OCI-LY7 (cell line): ENCODE measurements around the gene COL4A2. TPM values are rescaled to one million over a fixed set of nuclear protein-coding genes. Genes with fewer than 3 reads are reported as not detected.

Experiments
- BruUV-seq: library from RNA; stranded (reverse); fragments of 400-500 nt; replicated peaks from 2 replicates; lab custom pipeline; 2021; lab: Mats Ljungman, UMichigan
- CTCF ChIA-PET: fragments of 300-600 bp; sonication (Branson Sonifier 250); formaldehyde crosslinking; loops from one replicate; lab custom pipeline; 2022; ENCODE audit warnings: antibody characterized with exemption; ENCODE audit not compliant: unreplicated experiment; lab: Charles Lee
- POLR2A ChIA-PET: fragments of 300-600 bp; sonication (Branson Sonifier 250); formaldehyde crosslinking; loops from one replicate; lab custom pipeline; 2022; ENCODE audit warnings: antibody characterized with exemption; lab: Charles Lee
- DNase-seq: peaks from one replicate; pipeline ENCODE4 v3.0.0-alpha.2; 2015; ENCODE audit warnings: low spot score
- H2AFZ ChIP-seq: fragments of 200-600 bp; sonication (generic), shearing (Covaris generic); 2 replicates; pipeline ENCODE4 v1.6.1; 2014; ENCODE audit warnings: mild to moderate bottlenecking, antibody characterized with exemption, low read length, moderate library complexity
- H3K27ac ChIP-seq: fragments of 200-600 bp; sonication (generic); 2 replicates; pipeline ENCODE4 v1.5.1; 2014; ENCODE audit warnings: mixed run types, low read depth, mild to moderate bottlenecking, moderate library complexity, low read length, inconsistent platforms; ENCODE audit not compliant: poor library complexity, severe bottlenecking
- H3K36me3 ChIP-seq: fragments of 200-600 bp; sonication (generic); 2 replicates; pipeline ENCODE4 v1.6.1; 2014; ENCODE audit warnings: mild to moderate bottlenecking, antibody characterized with exemption, low read length, moderate library complexity, mixed read lengths; ENCODE audit not compliant: insufficient read depth
- H3K4me1 ChIP-seq: fragments of 200-600 bp; sonication (generic); 2 replicates; pipeline ENCODE4 v1.5.1; 2014; ENCODE audit warnings: mild to moderate bottlenecking, low read length; ENCODE audit not compliant: insufficient read depth, poor library complexity, severe bottlenecking
- H3K4me2 ChIP-seq: fragments of 200-600 bp; sonication (generic); 2 replicates; pipeline ENCODE4 v1.6.1; 2014; ENCODE audit warnings: mild to moderate bottlenecking, low read length
- H3K4me3 ChIP-seq: fragments of 200-600 bp; sonication (generic); 2 replicates; pipeline ENCODE4 v1.5.1; 2014; ENCODE audit warnings: mild to moderate bottlenecking, low read depth, low read length; ENCODE audit not compliant: poor library complexity, severe bottlenecking
- H3K79me2 ChIP-seq: fragments of 200-600 bp; sonication (generic); 2 replicates; pipeline ENCODE4 v1.6.1; 2016; ENCODE audit warnings: low read depth, mild to moderate bottlenecking, low read length, moderate library complexity, mixed read lengths; ENCODE audit not compliant: insufficient read depth
- H3K9me2 ChIP-seq: fragments of 200-600 bp; sonication (generic); 2 replicates; pipeline ENCODE4 v1.6.1; 2016; ENCODE audit warnings: mild to moderate bottlenecking, low read length, mixed read lengths; ENCODE audit not compliant: insufficient read depth
- H3K9me3 ChIP-seq: fragments of 200-600 bp; sonication (generic); 2 replicates; pipeline ENCODE4 v1.6.1; 2014; ENCODE audit warnings: mild to moderate bottlenecking, mixed run types, low read length, mixed read lengths
- H4K20me1 ChIP-seq: fragments of 200-600 bp; sonication (generic); 2 replicates; pipeline ENCODE4 v1.6.1; 2014; ENCODE audit warnings: mild to moderate bottlenecking, antibody characterized with exemption, low read length, moderate library complexity, mixed read lengths; ENCODE audit not compliant: insufficient read depth
- CTCF ChIP-seq: fragments of 200-600 bp; sonication (generic); conservative IDR thresholded peaks from 2 replicates; pipeline ENCODE4 v1.5.1; 2014; ENCODE audit warnings: mild to moderate bottlenecking, antibody characterized with exemption, low read length, moderate library complexity, mixed read lengths
- EZH2phosphoT487 ChIP-seq: fragments of 200-600 bp; sonication (generic); IDR thresholded peaks from 2 replicates; pipeline ENCODE4 v1.6.1; 2018; ENCODE audit warnings: low read depth, borderline replicate concordance, mild to moderate bottlenecking, mixed run types, antibody characterized with exemption, low read length, moderate library complexity, mixed read lengths
- intact Hi-C: fragments of 100-400 bp; cut with micrococcal nuclease; formaldehyde crosslinking; loops from one replicate; pipeline ENCODE4 v1.10.0; 2022; ENCODE audit not compliant: unreplicated experiment
- total RNA-seq, 2 experiments: library from RNA; depleted of rRNA in 1 of 2; stranded (reverse); fragments of >200 nt in 1 of 2; shearing (Covaris generic) in 1 of 2; gene quantifications; 2 replicates each; pipeline ENCODE4 v1.2.3, GENCODE V29; 2014 to 2022

Gene COL4A2
- total RNA-seq, 2 experiments from 2014 or later: 0.34 TPM; not detected in 1

GRCh38 chr13:110350509-110350908 is 43.4 kb downstream of the COL4A2 start:
- intact Hi-C loops: no loop called here
- no peaks in the 10 kb centered on the region for H4K20me1 ChIP-seq
- no peaks in the 10 kb centered on the region for H3K36me3 ChIP-seq
- BruUV-seq: no TSS peak
- H3K4me3 ChIP-seq: no peak overlapping the region
- no peak for DNase-seq
- H3K4me2 ChIP-seq: no peak overlapping the region
- no peak overlapping the region for H2AFZ ChIP-seq
- H3K9me2 ChIP-seq: no peaks in the 10 kb centered on the region
- H3K79me2 ChIP-seq: no peaks in the 10 kb centered on the region
- no peak overlapping the region for H3K27ac ChIP-seq
- no peaks in the 10 kb centered on the region for H3K4me1 ChIP-seq
- CTCF ChIA-PET: no interaction called here
- H3K9me3 ChIP-seq: no peaks in the 10 kb centered on the region
- no peak for TF ChIP-seq CTCF
- TF ChIP-seq EZH2phosphoT487: no peak
- POLR2A ChIA-PET: no interaction called here

- ChIA-PET CTCF (no interaction called here), POLR2A (no interaction called here)
- no peak for DNase-seq
- Histone ChIP-seq H3K36me3 (no peaks in the 10 kb centered on the region), H3K27ac (no peak overlapping the region), H3K9me3 (no peaks in the 10 kb centered on the region), H3K4me1 (no peaks in the 10 kb centered on the region), H3K9me2 (no peaks in the 10 kb centered on the region), H3K4me2 (no peak overlapping the region), H4K20me1 (no peaks in the 10 kb centered on the region), H3K79me2 (no peaks in the 10 kb centered on the region), H2AFZ (no peak overlapping the region), H3K4me3 (no peak overlapping the region)
- no TSS peak for BruUV-seq
- TF ChIP-seq EZH2phosphoT487: no peak
- TF ChIP-seq CTCF: no peak
- intact Hi-C loops: no loop called here
Observed at GRCh38 chr13:110351636-110352420, 44.7 kb downstream of the COL4A2 start.

GRCh38 chr13:110352735-110353134 is 45.7 kb downstream of the COL4A2 start:
- Histone ChIP-seq H3K4me1 (no peaks in the 10 kb centered on the region), H3K9me3 (no peaks in the 10 kb centered on the region), H3K27ac (no peak overlapping the region), H3K36me3 (no peaks in the 10 kb centered on the region), H3K4me3 (no peak overlapping the region), H4K20me1 (no peaks in the 10 kb centered on the region), H3K79me2 (no peaks in the 10 kb centered on the region), H3K9me2 (no peaks in the 10 kb centered on the region), H3K4me2 (no peak overlapping the region), H2AFZ (no peak overlapping the region)
- intact Hi-C loops: no loop called here
- ChIA-PET CTCF (no interaction called here), POLR2A (no interaction called here)
- TF ChIP-seq CTCF (0 out of 2 replicates have a peak, but pooled peaks have one; percentile 28), EZH2phosphoT487 (no peak)
- no TSS peak for BruUV-seq
- no peak for DNase-seq
